ENCODE data around the gene IRAK1. TPM values are rescaled to one million over a fixed set of nuclear protein-coding genes. Genes with fewer than 3 reads are reported as not detected.

The IRAK1 gene
- total and polyA plus RNA-seq, 12 donors, result 36.9 to 142 (median 88.8) TPM

DNA sequence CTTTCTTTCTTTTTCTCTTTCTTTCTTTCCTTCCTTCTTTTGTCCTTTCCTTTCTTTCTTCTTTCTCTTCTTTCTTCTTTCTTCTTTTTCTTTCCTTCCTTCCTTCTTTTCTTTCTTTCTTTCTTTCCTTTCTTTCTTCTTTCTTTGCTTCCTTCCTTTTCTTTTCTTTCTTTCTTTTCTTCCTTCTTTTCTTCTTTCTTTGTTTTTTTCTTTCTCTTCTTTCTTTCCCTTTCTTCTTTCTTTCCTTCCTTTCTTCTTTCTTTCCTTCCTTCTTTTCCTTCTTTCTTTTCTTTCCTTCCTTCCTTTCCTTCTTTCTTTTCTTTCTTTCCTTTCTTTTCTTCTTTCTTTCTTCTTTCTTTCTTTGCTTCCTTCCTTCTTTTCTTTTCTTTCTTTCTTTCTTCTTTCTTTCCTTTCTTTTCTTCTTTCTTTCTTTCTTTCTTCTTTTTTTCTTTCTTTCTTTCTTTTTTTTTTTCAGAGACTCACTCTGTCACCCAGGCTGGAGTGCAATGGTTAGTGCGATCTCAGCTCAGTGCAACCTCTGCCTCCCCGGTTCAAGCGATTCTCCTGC is 28.6 kb downstream of the IRAK1 start:
- Histone ChIP-seq H3K4me1 (replicated peaks in 1 of 2) (no peaks in the 10 kb centered on the region), H3K36me3 (replicated peaks in 1 of 2) (no peaks in the 10 kb centered on the region), H3K9me3 (replicated peaks in 1 of 3) (no peaks in the 10 kb centered on the region), H3K4me3 (no peak overlapping the region), H3K27ac (no peak overlapping the region), H3K27me3 (no peaks in the 10 kb centered on the region)
- TF ChIP-seq POLR2A (IDR thresholded peaks at IDR 0.05), result no peak
- TF ChIP-seq, protein P1, sequence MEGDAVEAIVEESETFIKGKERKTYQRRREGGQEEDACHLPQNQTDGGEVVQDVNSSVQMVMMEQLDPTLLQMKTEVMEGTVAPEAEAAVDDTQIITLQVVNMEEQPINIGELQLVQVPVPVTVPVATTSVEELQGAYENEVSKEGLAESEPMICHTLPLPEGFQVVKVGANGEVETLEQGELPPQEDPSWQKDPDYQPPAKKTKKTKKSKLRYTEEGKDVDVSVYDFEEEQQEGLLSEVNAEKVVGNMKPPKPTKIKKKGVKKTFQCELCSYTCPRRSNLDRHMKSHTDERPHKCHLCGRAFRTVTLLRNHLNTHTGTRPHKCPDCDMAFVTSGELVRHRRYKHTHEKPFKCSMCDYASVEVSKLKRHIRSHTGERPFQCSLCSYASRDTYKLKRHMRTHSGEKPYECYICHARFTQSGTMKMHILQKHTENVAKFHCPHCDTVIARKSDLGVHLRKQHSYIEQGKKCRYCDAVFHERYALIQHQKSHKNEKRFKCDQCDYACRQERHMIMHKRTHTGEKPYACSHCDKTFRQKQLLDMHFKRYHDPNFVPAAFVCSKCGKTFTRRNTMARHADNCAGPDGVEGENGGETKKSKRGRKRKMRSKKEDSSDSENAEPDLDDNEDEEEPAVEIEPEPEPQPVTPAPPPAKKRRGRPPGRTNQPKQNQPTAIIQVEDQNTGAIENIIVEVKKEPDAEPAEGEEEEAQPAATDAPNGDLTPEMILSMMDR (IDR thresholded peaks at IDR 0.05), result no peak
- DNase-seq, result no peak
- 93 to 100% (median 97%) methylated on average over 3 of the region's 3 CpGs for WGBS, 4 donors
- intact Hi-C loops (cut with DNase I), result no loop called here

DNA sequence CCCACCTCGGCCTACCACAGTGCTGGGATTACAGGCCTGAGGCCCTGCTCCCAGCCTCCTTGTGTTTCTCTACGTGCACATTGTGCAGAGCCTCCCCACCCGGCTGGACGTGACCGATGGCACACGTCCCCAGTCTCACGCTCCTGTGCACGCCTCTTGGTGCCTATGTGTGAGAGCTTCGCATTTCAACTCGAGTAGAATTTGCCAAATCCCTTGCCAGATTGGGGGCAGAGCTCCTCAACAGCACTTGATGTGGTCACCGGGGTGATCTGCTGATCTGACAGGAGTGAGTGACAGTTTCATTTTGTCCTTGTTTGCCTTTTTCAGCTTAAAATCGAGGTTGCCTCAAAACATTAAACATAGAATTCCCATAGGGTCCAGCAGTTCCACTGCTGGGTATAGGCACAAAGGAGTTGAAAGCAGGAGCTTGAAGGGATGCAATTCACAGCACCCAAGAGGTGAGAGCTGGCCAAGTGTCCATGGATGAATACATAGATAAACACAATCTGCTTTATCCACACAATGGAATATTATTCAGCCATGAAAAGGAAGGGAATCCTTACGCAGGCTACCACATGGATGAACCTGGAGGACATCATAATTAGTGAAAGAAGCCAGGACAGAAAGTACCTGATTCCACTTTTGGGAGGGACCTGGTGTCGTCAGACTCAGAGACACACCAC is 29.6 kb downstream of the IRAK1 start:
- H3K36me3 ChIP-seq (replicated peaks in 1 of 2), result no peaks in the 10 kb centered on the region
- DNase-seq, result no peak
- peaks cover 0 to 3% of the 10 kb centered on the region in 2 donors for H3K4me1 ChIP-seq (replicated peaks in 1 of 2)
- no peak for TF ChIP-seq POLR2A (IDR thresholded peaks at IDR 0.05)
- TF ChIP-seq, protein P1 (IDR thresholded peaks at IDR 0.05), result no peak
- no peak overlapping the region for H3K4me3 ChIP-seq
- 89 to 96% (median 94%) methylated on average over 9 to 14 of the region's 14 CpGs for WGBS, 4 donors
- no peaks in the 10 kb centered on the region for H3K9me3 ChIP-seq (replicated peaks in 1 of 3)
- intact Hi-C loops (cut with DNase I), result no loop called here
- no peaks in the 10 kb centered on the region for H3K27me3 ChIP-seq
- no peak overlapping the region for H3K27ac ChIP-seq

DNA sequence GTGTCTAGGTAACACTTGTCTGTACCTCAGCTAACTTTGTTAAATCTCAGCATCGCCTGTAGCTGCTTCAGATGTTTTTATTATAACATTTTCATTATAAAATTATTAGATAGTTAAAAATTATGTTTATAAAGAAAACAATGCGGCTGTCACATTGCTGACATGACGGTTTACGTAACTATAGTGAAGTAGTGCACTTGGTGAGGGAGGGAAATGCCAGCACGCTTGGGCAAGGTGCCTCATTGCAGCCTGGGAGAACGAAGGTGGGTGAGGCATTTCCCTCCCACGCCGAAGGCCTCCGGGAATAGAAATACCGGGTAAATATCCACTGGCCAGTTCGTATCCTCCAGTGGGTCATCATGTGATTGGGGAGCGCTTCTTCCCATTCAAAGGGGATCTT is 31.2 kb downstream of the IRAK1 start:
- Histone ChIP-seq H3K27ac (no peak overlapping the region), H3K4me1 (replicated peaks in 1 of 2) (peaks cover 0 to 6% of the 10 kb centered on the region in 2 donors), H3K9me3 (replicated peaks in 1 of 3) (no peaks in the 10 kb centered on the region), H3K4me3 (no peak overlapping the region), H3K36me3 (replicated peaks in 1 of 2) (no peaks in the 10 kb centered on the region), H3K27me3 (peaks cover 5% of the 10 kb centered on the region)
- intact Hi-C loops (cut with DNase I), result no loop called here
- WGBS, 4 donors, result 87 to 91% (median 88%) methylated on average over 12 of the region's 12 CpGs
- TF ChIP-seq, protein P1 (IDR thresholded peaks at IDR 0.05), result no peak
- TF ChIP-seq POLR2A (IDR thresholded peaks at IDR 0.05), result no peak
- no peak for DNase-seq

DNA sequence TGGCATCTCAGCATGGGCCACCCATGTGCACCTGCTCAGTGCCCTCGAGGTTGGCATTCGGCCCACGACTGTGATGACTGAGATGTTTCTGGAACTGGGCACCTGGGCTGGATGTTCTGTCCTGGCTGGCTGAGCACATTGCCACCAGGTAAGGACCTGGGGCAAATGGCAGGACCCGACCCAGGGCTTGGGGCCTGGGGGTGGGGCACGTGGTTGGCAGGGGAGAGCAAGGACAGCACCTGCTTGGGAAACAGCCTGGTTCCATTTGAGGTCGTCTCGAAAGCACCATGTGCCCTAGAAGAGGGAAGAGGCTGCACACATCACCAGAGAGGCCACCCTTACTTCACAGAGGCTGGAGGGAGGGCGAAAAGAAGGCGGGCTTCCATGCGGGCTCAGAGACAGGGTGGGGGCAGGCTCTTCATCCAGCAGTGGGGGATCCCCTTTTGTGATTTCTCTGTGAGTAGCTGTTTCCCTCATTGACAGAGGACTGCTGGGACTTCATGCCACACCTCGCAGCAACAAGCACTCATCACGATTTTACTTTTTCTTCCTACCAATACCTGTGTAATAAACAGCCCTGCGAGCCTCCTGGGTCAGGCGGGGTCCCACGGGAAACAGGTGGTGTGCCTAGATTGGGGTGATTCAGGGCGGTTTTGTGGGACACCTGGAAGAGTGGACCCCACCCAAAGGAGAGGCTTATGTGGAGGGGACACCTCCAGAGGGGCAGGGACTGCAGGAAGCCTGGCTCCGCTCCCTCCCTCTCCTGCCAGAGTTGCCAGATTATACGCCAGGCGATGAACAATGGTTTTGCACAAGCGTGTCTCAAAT is 35.1 kb downstream of the IRAK1 start:
- Histone ChIP-seq H3K27me3 (peaks cover 5% of the 10 kb centered on the region), H3K9me3 (replicated peaks in 1 of 3) (no peaks in the 10 kb centered on the region), H3K4me1 (replicated peaks in 1 of 2) (peaks cover 0 to 14% of the 10 kb centered on the region in 2 donors), H3K36me3 (replicated peaks in 1 of 2) (no peaks in the 10 kb centered on the region), H3K27ac (peak overlapping the region in 1 of 5 donors; percentile 74), H3K4me3 (no peak overlapping the region)
- TF ChIP-seq POLR2A (IDR thresholded peaks at IDR 0.05), result no peak
- TF ChIP-seq, protein P1 (IDR thresholded peaks at IDR 0.05), result no peak
- 70 to 100% (median 76%) methylated on average over 3 to 20 of the region's 20 CpGs for WGBS, 4 donors
- intact Hi-C loops (cut with DNase I), result no loop called here
- DNase-seq, result no peak
